Neuronal stem cell (in vitro differentiated cells): ENCODE measurements around the gene GDA.

Experiments used
- DNase-seq: peaks from one replicate; pipeline ENCODE4 v3.0.0-alpha.2; 2013; ENCODE audit warnings: low spot score
- H2AFZ ChIP-seq: one replicate; pipeline ENCODE4 v1.6.1; 2013; ENCODE audit warnings: mild to moderate bottlenecking, low read length, inconsistent platforms
- H2AK5ac ChIP-seq: 2 replicates; pipeline ENCODE4 v1.6.1; 2013; ENCODE audit warnings: low read depth, mild to moderate bottlenecking, inconsistent platforms, low read length, moderate library complexity, mixed read lengths
- H2BK120ac ChIP-seq: 2 replicates; pipeline ENCODE4 v1.6.1; 2013; ENCODE audit warnings: low read depth, mild to moderate bottlenecking, inconsistent platforms, low read length, moderate library complexity, mixed read lengths
- H2BK12ac ChIP-seq: one replicate; pipeline ENCODE4 v1.6.1; 2013; ENCODE audit warnings: low read length, inconsistent platforms
- H2BK15ac ChIP-seq: 2 replicates; pipeline ENCODE4 v1.6.1; 2013; ENCODE audit warnings: mild to moderate bottlenecking, low read length, inconsistent platforms, mixed read lengths
- H2BK5ac ChIP-seq: one replicate; pipeline ENCODE4 v1.6.1; 2013; ENCODE audit warnings: inconsistent platforms, mild to moderate bottlenecking, low read length, moderate library complexity
- H3K14ac ChIP-seq: one replicate; pipeline ENCODE4 v1.6.1; 2013; ENCODE audit warnings: low read length, inconsistent platforms
- H3K18ac ChIP-seq: 2 replicates; pipeline ENCODE4 v1.6.1; 2013; ENCODE audit warnings: low read length, inconsistent platforms
- H3K23ac ChIP-seq: 2 replicates; pipeline ENCODE4 v1.6.1; 2013; ENCODE audit warnings: low read depth, mild to moderate bottlenecking, mixed read lengths, low read length, inconsistent platforms; ENCODE audit not compliant: poor library complexity
- H3K27ac ChIP-seq: replicated peaks from 3 replicates; pipeline ENCODE4 v1.5.1; 2013; ENCODE audit warnings: low read length, inconsistent platforms
- H3K27me3 ChIP-seq, 3 experiments: 2 replicates each; pipeline ENCODE4 v1.6.1; 2013; ENCODE audit warnings: low read length in 3 of 3, mild to moderate bottlenecking in 2 of 3, inconsistent platforms in 1 of 3, low read depth in 1 of 3, mixed read lengths in 1 of 3, moderate library complexity in 1 of 3; ENCODE audit not compliant: control insufficient read depth in 3 of 3, insufficient read depth in 3 of 3
- H3K36me3 ChIP-seq, 2 donors: replicated peaks in 1 of 2; 2 replicates each; pipeline ENCODE4 v1.6.1; 2013; ENCODE audit warnings: low read length in 2 of 2; ENCODE audit not compliant: control insufficient read depth in 2 of 2, insufficient read depth in 2 of 2
- H3K4ac ChIP-seq: 2 replicates; pipeline ENCODE4 v1.6.1; 2013; ENCODE audit warnings: inconsistent platforms, mild to moderate bottlenecking, low read length, moderate library complexity
- H3K4me1 ChIP-seq, 2 donors: 1 replicate in 1 of 2; 2 replicates in 1 of 2; pipeline ENCODE4 v1.6.1; 2013; ENCODE audit warnings: low read length in 2 of 2, low read depth in 1 of 2; ENCODE audit not compliant: control insufficient read depth in 2 of 2, insufficient read depth in 1 of 2
- H3K4me2 ChIP-seq: one replicate; pipeline ENCODE4 v1.6.1; 2013; ENCODE audit warnings: mild to moderate bottlenecking, low read length, inconsistent platforms; ENCODE audit not compliant: insufficient read depth, poor library complexity, severe bottlenecking
- H3K4me3 ChIP-seq, 2 donors: 2 replicates each; pipeline ENCODE4 v1.5.1; 2013; ENCODE audit warnings: low read length in 2 of 2, mild to moderate bottlenecking in 2 of 2, inconsistent platforms in 1 of 2, moderate library complexity in 1 of 2
- H3K79me1 ChIP-seq: one replicate; pipeline ENCODE4 v1.6.1; 2013; ENCODE audit warnings: low read depth, mild to moderate bottlenecking, inconsistent platforms, low read length, moderate library complexity
- H3K9ac ChIP-seq: one replicate; pipeline ENCODE4 v1.6.1; 2013; ENCODE audit warnings: mild to moderate bottlenecking, low read depth, low read length, inconsistent platforms; ENCODE audit not compliant: poor library complexity
- H3K9me3 ChIP-seq, 2 donors: replicated peaks in 1 of 2; 2 replicates each; pipeline versions ENCODE3 to v1.6.1; 2013; ENCODE audit warnings: low read length in 2 of 2, mild to moderate bottlenecking in 2 of 2, inconsistent platforms in 1 of 2, low read depth in 1 of 2, mixed read lengths in 1 of 2, moderate library complexity in 1 of 2; ENCODE audit not compliant: control insufficient read depth in 2 of 2, insufficient read depth in 1 of 2
- H4K8ac ChIP-seq: one replicate; pipeline ENCODE4 v1.6.1; 2013; ENCODE audit warnings: low read depth, mild to moderate bottlenecking, inconsistent platforms, low read length, moderate library complexity
- H4K91ac ChIP-seq: one replicate; pipeline ENCODE4 v1.6.1; 2013; ENCODE audit warnings: low read length, low read depth, mild to moderate bottlenecking, inconsistent platforms; ENCODE audit not compliant: poor library complexity
- WGBS, 2 donors: extraction: QIAGEN DNeasy Blood & Tissue Kit; methylation state at CpG; one replicate each; pipeline ENCODE4 v1.1.7; 2013; ENCODE audit warnings: missing lambda C conversion rate in 2 of 2, mixed read lengths in 1 of 2; ENCODE audit not compliant: insufficient read length in 2 of 2, insufficient replicate concordance in 1 of 2; ENCODE audit errors: extremely low coverage in 2 of 2; 5-methylcytosine and 5-hydroxymethylcytosine counted together

Gene GDA

DNA sequence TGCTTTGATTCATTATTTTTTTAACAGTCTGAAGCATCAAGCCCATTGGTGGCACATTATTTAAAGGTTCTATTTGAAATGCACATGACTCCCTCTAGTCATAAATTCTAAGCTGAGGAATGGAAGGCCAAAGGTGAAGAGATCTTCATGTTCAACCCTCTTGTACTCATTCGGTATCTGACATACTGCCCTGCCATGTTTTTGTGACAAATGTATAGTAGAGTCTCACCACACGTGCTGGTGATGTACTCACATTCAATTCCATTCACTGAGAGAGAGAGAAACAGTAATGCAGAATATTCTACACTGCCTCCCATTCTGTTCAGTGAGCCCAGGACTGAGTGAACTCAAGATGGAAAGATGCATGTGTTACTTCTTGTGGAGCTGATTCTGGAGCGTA lies 98.3 kb downstream of the GDA start:
- H3K4ac ChIP-seq, result no peak overlapping the region
- no peak overlapping the region for H2AK5ac ChIP-seq
- H3K79me1 ChIP-seq, result peaks cover 2% of the 10 kb centered on the region
- no peak overlapping the region for H3K23ac ChIP-seq
- DNase-seq, result no peak
- no peak overlapping the region for H2BK12ac ChIP-seq
- H3K4me1 ChIP-seq, result no peaks in the 10 kb centered on the region
- no peak overlapping the region for H2BK15ac ChIP-seq
- H3K14ac ChIP-seq, result no peak overlapping the region
- no peak overlapping the region for H4K91ac ChIP-seq
- no CpG with 5 or more reads among the region's 3 CpGs for WGBS, 2 donors
- no peak overlapping the region for H3K4me3 ChIP-seq
- no peak overlapping the region for H4K8ac ChIP-seq
- H3K9ac ChIP-seq, result no peak overlapping the region
- no peak overlapping the region for H2AFZ ChIP-seq
- H3K27ac ChIP-seq, result no peak overlapping the region
- H3K9me3 ChIP-seq, result no peaks in the 10 kb centered on the region
- no peaks in the 10 kb centered on the region for H3K36me3 ChIP-seq
- no peak overlapping the region for H3K4me2 ChIP-seq
- no peak overlapping the region for H2BK5ac ChIP-seq
- peaks cover 0 to 5% (median 0%) of the 10 kb centered on the region in 3 experiments for H3K27me3 ChIP-seq
- no peak overlapping the region for H2BK120ac ChIP-seq
- H3K18ac ChIP-seq, result no peak overlapping the region

DNA sequence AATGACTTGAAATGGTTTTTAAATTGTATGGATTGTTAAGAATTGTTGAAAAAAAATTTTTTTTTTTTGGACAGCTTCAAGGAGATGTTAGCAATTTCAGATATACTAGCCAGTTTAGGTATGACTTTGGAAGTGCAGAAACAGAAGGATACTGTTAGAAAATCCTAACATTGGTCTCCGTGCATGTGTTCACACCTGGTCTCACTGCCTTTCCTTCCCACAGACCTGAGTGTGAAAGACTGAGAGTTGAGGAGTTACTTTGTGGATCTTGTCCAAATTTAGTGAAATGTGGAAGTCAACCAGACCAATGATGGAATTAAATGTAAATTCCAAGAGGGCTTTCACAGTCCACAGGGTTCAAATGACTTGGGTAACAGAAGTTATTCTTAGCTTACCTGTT lies 102.3 kb downstream of the GDA start:
- no peak overlapping the region for H3K4ac ChIP-seq
- H3K4me3 ChIP-seq, result no peak overlapping the region
- H3K4me2 ChIP-seq, result no peak overlapping the region
- no peak overlapping the region for H2AK5ac ChIP-seq
- no peak overlapping the region for H4K91ac ChIP-seq
- WGBS, 2 donors, result no CpG with 5 or more reads among the region's 1 CpG
- DNase-seq, result no peak
- H3K9ac ChIP-seq, result no peak overlapping the region
- peaks cover 2% of the 10 kb centered on the region for H3K79me1 ChIP-seq
- H3K14ac ChIP-seq, result no peak overlapping the region
- no peak overlapping the region for H3K27ac ChIP-seq
- no peak overlapping the region for H2BK12ac ChIP-seq
- H3K27me3 ChIP-seq, result peaks cover 0 to 5% (median 0%) of the 10 kb centered on the region in 3 experiments
- no peaks in the 10 kb centered on the region for H3K9me3 ChIP-seq
- no peak overlapping the region for H3K23ac ChIP-seq
- no peak overlapping the region for H2AFZ ChIP-seq
- H2BK15ac ChIP-seq, result no peak overlapping the region
- no peaks in the 10 kb centered on the region for H3K36me3 ChIP-seq
- H2BK5ac ChIP-seq, result no peak overlapping the region
- no peak overlapping the region for H4K8ac ChIP-seq
- no peak overlapping the region for H3K18ac ChIP-seq
- no peak overlapping the region for H2BK120ac ChIP-seq
- H3K4me1 ChIP-seq, result no peaks in the 10 kb centered on the region

- no peak overlapping the region for H3K4me2 ChIP-seq
- H3K36me3 ChIP-seq, result no peaks in the 10 kb centered on the region
- no peak overlapping the region for H4K91ac ChIP-seq
- no peaks in the 10 kb centered on the region for H3K27me3 ChIP-seq
- no peak overlapping the region for H3K14ac ChIP-seq
- no CpG with 5 or more reads among the region's 3 CpGs for WGBS, 2 donors
- no peak overlapping the region for H3K4me3 ChIP-seq
- no peak overlapping the region for H2BK12ac ChIP-seq
- no peak overlapping the region for H3K27ac ChIP-seq
- H3K9me3 ChIP-seq, result no peaks in the 10 kb centered on the region
- no peak overlapping the region for H3K9ac ChIP-seq
- H3K4ac ChIP-seq, result no peak overlapping the region
- H3K4me1 ChIP-seq, result no peaks in the 10 kb centered on the region
- no peaks in the 10 kb centered on the region for H3K79me1 ChIP-seq
- no peak overlapping the region for H3K18ac ChIP-seq
- H2BK15ac ChIP-seq, result no peak overlapping the region
- H4K8ac ChIP-seq, result no peak overlapping the region
- no peak overlapping the region for H2BK120ac ChIP-seq
- no peak overlapping the region for H2BK5ac ChIP-seq
- no peak overlapping the region for H2AFZ ChIP-seq
- H2AK5ac ChIP-seq, result no peak overlapping the region
- no peak overlapping the region for H3K23ac ChIP-seq
- DNase-seq, result no peak
Measured at GRCh38 chr9:72254901-72255545, 105.8 kb downstream of the GDA start.

DNA sequence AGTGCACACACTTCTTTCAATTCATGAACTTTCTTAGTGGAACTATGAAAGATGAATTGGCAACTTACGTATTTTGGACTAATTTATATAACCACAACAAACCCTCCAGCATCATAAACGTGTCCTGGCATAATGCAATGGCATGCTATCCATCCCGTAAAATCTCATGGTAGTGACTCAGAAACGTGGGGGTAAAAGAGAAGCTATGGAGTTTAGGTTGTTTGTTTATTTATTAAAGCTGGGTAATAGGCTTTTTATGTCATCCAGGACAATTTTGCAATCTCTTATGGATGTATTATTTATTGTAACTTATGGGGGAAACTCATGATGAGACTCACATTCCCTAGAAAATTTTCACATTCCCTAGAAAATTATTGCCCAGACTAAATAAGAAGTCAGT lies 106.3 kb downstream of the GDA start:
- no peaks in the 10 kb centered on the region for H3K79me1 ChIP-seq
- no peak for DNase-seq
- no peak overlapping the region for H3K4me2 ChIP-seq
- no peak overlapping the region for H2BK15ac ChIP-seq
- H3K14ac ChIP-seq, result no peak overlapping the region
- no peaks in the 10 kb centered on the region for H3K27me3 ChIP-seq
- H3K4me1 ChIP-seq, result no peaks in the 10 kb centered on the region
- no peak overlapping the region for H4K8ac ChIP-seq
- H3K9ac ChIP-seq, result no peak overlapping the region
- H3K4me3 ChIP-seq, result no peak overlapping the region
- H3K23ac ChIP-seq, result no peak overlapping the region
- no peaks in the 10 kb centered on the region for H3K9me3 ChIP-seq
- H4K91ac ChIP-seq, result no peak overlapping the region
- no peaks in the 10 kb centered on the region for H3K36me3 ChIP-seq
- H2BK5ac ChIP-seq, result no peak overlapping the region
- H2AK5ac ChIP-seq, result no peak overlapping the region
- no peak overlapping the region for H3K27ac ChIP-seq
- H3K4ac ChIP-seq, result no peak overlapping the region
- H2BK12ac ChIP-seq, result no peak overlapping the region
- no peak overlapping the region for H2AFZ ChIP-seq
- no CpG with 5 or more reads among the region's 4 CpGs for WGBS, 2 donors
- H3K18ac ChIP-seq, result no peak overlapping the region
- no peak overlapping the region for H2BK120ac ChIP-seq
